GM18498 (cell line): ENCODE measurements around the gene TEX44.
"Not testable (repeated sequence)": the region's sequence is repeated elsewhere in the genome, so short reads cannot be mapped to it uniquely, and the experiment has no call there.

ENCODE experiments used
- ATAC-seq: cut with Tn5 transposase; IDR thresholded peaks from one replicate; pipeline ENCODE4 v1.9.1; 2021; ENCODE audit warnings: mild to moderate bottlenecking, moderate library complexity; ENCODE audit not compliant: unreplicated experiment

The TEX44 gene

DNA sequence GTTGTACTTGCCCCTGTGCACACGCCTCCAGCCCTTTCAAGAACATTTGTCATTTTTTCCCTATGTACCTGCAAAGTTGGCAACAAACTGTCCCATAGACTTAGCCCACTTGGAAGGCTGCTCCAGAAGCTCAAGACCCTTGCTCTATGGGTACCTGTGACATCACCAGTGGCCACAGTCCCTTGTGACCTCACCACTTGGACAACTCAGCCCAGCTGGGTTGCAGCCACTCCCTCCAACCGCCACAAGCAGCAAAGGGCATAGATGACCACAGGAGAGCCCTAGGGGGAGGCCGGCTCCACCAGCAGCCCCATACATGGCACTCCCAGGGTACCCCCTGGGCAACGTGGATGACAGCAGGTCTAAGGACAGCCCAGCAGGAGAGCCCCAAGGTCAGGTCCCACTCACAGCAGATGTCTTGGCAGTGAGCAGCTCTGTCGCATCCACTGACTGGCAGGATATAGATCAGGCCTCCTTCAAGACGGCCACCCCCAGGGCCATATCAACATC lies at the start of gene TEX44:
TSS of gene TEX44 (plus strand) at position 229 of the 510 bp plus-strand sequence. CDS start at position 317, 88 bp downstream.
- no peak for ATAC-seq

DNA sequence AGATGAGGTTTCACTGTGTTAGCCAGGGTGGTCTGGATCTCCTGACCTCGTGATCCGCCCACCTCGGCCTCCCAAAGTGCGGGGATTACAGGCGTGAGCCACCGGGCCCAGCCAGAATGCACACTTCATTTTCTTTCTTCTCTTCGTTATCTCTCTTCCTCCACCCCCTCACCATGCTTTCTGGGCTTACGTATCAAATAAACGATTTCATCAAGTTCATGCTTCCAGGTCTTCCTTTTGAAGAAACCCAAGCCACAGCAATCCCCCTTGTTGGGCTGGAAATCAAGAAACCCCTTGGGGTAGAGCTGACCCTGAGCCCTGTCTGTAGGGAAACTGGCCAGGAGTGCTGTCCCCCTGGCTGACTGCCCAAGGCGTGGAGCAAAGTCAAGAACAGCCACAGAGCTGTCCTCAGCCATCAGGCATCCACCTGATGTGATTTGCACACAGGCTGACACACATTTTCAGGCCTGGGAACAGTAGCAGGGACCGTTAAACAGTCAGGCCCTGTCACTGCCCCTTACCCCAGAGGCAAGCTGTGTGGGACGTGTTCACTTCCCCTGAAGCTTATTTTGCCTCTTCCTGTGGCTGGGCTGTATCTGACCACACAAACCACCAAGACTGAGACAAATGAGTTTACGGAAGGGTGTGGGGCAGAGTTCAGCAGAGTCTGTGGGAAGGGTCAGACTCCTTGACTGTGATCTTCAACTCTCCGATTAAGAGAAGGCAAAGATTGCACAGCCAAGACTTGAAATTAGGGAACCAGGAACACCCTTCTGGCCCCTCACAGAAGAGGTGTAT lies 47.4 kb upstream of the TEX44 start:
- peak; percentile 98 for ATAC-seq

DNA sequence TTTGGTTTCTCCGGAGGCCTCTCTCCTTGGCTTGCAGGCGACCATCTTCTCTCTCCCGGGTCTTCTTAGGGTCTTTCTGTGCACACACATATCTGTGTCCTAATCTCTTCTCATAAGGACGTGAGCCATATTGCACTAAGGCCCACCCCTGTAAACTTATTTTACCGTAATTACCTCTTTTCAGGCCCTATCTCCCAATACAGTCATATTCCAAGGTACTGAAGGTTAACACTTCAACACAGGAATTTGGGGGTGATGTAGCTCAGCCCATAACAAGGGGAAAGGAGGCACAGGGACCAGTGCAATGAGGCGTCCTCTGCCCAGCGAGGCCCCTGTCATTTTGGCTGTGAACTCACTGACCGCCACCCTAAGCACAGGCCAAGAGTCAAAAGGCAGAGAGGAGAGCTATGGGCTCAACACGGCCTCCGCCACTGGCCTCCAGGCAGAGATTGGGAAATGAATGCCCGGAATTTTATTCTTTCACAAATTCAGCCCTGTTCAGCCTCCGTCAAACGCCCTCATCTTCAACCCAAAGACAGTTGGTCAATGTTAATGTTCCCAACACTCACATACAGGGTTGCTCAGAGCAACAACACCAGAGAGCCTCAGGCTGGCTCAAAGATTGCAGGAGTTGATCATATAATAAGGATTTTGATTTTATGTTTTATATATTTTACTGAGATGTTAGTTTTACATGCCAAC lies 46.5 kb upstream of the TEX44 start:
- ATAC-seq: no peak

DNA sequence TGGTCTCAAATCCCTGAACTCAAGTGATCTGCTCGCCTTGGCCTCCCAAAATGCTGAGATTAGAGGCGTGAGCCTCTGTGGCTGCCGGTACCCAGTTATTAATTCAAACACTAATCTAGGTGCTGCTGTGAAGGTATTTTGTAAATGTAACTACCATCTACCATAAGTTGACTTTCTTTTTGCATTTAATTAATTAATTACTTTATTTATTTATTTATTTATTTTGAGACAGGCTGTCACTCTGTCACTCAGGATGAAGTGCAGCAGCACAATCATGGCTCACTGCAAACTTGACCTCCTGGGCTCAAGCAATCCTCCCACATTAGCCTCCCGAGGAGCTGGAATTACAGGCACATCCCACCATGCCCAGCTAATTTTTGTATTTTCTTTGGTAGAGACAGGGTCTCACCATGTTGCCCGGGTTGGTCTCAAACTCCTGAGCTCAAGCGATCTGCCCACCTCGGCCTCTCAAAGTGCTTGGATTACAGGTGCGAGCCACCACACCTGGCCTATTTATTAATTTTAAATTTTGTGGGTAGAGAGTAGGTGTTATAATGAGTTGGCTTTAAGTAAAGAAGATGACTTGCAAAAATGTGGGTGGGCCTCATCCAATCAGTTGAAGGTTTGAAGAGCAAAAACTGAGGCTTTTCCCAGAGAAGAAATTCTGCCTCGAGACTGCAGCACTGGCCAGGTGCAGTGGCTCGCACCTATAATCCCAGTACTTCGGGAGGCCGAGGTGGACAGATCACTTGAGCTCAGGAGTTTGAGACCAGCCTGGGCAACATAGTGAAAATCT lies 45.2 kb upstream of the TEX44 start:
- ATAC-seq: no peak

DNA sequence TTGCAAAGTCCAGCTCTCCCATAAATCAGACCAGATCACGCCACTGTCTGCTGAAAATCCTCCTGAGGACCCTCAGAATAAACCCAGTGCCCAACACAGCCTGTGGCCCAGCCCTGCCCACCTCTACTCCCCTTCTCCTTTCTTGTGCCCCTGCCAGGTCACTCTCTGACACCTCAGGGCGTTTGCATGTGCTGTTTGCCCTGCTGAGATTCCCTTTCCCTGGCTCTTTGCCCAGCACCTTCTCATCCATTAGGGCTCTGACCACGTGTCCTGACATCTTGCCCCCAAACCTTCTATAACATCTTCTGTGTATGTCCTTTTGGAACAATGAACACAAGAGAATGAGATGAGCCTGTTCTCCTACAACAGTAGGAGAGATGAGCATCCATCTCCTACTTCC lies 43.9 kb upstream of the TEX44 start:
- ATAC-seq: no peak

DNA sequence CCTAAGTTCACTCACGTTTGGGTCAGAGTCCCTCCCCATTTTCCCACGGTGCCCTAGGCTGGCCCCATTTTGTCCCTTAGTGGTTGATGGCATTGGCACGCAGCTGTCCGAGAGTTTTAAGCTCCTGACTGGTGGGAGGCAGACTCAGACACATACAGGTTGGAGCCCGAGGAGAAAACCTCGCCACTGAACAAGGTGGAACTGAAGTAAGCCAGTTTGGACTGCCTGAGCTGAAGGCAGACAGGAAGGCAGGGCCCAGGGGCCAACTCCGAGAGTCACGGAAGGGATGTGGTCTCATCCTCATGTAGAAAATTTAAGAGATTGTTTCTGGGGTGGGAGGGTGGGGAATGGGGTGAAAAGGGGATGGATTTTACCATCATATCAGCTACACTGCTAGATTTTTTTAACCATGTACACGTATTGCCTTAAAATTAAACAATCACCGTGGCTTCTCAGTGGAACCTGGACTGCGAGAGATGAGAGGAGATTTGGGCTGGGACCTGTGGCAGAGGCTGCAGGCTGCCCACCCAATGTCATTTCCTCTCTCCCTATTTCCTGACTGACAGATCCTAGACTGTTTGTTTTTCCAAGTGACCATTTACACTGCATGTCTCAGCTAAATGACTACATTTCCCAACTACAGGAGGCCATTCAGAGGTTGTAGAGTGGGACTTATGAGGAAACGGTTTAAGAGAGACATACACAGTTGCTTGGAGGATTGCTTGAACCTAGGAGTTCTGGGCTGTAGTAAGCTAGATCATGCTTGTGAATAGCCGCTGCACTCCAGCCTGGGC lies 43.0 kb upstream of the TEX44 start:
- no peak for ATAC-seq

DNA sequence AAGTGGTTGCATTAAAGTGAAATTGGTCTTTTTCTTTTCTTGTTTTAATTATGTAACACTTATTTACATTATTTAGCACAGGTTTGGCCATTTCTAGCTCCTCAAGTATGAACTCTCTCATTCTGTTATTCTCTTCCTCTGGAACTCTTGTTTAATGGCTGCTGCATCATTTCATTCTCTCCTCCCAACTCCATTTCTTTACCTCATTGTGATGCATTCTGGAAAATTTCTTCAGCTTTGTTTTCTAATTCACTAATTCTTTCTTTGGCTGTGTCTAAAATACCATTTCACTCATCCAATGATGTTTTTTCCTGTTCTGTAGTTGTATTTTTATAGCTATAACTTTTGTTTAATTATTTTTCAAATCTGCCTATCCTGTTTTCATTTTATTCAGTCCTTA lies 39.9 kb upstream of the TEX44 start:
- no peak for ATAC-seq

DNA sequence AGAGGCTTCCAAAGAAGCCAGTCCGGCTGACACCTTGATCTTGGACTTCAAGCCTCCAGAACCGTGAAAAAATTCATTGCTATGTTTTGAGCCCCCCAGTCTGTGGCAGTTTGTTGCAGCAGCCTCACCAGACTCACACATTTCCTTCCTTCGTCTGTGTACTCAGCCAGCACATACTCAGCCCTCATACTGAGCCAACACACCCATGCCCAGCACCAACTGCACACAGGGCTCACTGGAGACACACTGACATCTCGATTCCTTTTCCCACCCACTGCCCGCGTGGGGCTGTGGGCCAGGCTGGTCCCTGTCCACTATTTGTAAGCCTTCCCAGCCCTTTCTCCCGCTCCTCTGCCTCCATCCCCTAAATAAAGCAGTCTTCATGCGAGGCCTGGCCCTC lies 38.3 kb upstream of the TEX44 start:
- ATAC-seq: peak; percentile 20

DNA sequence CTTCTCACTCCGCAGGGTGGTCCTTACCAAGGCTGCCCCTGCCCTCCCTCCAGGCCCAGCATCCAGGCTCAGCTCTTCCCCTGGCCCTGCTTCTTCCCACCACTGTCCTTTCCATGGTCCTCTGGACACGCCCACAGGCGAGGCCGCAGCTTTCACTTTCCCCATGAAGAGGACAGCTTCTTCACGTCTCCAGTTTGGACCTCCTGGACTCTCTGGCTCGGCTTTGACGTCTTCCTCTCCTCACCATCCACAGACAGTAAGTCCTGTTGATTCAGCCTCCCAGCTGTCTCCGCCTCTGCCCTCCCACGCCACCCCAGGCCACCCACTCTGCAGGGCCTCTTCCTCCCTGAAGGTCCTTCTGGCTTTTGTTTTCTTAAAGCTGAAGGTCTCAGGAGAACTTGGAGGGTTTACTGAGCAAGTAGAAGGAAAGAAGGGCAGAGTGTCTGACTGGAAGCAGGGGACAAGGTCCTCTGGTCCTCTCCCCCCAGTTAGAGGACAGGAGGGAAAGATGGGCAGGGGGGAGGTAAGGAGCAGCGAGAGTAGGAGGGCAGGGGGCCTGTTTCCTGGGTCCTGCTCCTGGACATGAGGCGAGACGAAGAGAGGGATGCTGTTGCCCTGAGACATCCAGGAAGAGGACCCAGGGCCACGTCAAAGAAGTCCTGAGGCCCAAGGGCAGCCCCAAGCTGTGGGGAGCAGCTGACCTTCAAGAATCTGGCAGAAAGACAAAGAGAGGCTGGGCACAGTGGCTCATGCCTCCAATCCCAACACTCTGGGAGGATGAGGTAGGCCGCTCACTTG lies 37.7 kb upstream of the TEX44 start:
- peak; percentile 46 for ATAC-seq

DNA sequence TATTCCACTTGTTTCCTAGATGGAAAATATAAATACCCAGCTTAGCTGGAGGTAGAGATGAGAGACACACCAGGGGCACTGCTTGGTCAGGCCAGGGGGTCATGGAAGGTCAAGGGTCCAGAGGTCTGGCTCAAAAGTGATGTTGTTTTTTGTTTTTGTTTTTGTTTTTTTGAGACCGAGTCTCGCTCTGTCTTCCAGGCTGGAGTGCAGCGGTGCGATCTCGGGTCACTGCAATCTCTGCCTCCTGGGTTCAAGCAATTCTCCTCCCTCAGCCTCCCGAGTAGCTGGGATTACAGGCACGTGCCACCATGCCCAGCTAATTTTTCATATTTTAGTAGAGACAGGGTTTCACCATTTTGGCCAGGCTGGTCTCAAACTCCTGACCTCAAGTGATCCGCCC lies 36.2 kb upstream of the TEX44 start:
- ATAC-seq: not testable (repeated sequence)

DNA sequence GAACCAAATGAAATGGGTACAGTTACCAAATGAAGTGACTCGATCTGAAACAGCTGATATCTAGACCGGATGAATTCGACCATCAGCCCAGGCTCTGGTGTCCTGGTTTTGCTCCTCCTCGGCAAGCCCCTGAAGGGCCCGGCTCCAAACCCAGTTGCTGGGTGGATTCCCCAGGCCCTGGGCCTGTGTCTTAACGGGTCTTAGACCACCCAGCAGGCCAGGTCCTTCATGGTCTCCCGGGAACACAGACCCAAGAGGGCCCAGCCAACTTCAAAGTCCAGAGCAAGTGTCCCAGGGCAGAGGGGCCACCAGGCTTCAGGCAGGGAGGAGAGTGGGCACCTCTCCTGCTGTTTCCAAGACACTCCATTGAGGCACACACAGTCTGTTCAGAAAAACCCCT lies 35.7 kb upstream of the TEX44 start:
- ATAC-seq: no peak

DNA sequence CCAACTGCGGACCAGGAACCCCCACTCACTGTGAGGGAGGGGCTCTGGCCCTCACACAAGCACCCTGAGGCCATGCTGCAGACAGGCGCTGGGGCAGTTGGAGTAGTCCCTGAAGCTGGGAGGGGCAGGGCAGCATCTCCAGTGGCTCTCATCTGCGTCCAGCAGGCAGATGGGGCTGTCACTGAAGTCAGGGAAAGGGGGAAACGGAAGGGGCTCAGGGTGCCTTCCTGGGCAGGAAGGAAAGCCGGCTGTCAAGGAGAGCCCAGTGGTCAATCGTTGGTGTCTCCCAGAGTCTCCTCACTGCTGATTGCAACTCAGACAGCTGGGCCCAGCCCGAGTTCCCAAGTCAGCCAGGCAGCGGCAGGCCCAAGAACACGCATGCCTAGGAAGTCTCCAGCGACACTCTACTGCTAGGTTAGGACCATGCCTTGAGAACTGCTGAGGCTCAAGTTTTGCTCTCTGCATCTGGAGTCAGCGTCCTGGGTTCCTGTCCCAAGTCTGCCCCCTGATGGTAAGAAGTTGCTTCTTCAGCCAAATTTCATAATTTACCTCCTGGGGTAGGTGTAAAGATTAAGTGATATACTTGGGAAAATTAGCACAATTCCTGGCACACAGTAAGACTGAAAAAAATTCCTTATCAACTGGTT lies 35.0 kb upstream of the TEX44 start:
- peak; percentile 79 for ATAC-seq

DNA sequence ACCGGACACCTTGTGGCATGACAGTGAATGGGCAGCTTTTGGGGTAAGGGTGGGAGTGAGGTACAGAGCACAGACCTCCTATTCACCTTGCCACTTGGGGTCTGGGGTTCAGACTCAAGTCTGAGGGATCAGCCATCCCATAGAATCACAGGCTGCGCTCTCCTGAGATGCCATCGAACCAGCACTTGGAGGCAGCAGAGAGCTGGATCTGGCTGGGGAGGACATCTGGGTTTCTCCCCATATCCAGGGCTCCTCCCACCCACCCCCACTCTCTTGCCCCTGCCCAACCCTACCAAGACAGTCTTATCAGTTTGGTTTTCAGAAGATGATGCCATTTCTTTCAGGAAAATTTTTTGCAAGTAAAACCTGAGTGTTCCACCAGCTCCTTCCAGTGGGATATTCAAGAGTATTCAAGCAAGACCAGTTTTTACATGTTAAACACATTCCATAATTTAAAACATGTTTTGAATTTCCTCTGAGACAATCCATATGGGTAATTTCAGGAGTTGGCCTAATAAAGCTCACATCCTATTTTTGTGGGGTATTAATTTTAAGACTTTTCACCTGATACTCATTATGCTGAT lies 29.2 kb upstream of the TEX44 start:
- no peak for ATAC-seq

DNA sequence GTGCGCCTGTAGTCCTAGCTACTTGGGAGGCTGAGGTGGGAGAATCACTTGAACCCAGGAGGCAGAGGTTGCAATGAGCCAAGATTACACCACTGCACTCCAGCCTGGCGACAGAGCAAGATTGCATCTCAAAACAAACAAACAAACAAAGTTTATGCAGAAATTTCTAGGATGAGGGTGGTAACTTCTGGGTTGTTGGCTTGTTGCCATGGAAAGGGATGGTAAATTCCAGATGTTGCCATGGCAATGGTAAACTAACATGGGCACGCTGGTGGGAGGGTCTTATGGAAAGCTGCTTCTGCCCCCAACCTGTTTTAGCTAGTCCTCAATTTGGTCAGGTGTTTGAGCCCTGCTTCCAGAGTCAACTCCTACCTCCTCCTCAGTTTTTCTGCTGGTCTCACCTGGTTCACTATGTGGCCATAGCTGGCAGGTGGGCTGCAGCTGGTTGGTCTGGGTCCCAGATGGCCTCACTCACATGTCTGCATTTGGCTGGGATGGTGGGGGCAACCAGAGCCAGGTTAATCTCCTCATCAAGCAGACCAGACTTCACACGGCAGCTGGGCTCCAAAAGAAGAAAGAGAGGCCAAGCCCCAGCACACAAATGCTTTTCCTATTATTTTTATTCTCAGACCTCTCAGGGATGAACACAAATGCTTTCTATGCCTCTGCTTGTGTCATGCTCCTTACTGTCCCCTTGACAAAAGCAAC lies 26.6 kb upstream of the TEX44 start:
- no peak for ATAC-seq

DNA sequence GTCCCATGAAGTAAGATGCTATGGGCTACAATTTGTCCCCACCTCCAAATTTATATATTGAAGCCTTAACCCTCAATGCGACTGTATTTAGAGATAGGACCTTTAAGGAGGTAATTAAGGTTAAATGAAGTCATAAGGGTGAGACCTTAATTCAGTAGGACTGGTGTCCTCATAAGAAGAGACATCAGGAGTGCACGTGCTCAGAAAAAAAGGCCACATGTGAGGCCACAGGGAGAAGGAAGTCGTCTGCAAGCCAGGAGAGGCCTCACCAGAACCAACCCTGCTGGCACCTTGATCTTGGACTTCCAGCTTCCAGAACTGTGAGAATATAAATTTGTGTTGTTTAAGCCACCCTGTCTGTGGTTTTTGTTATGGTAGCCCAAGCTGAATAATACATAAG lies 25.5 kb upstream of the TEX44 start:
- ATAC-seq: no peak

DNA sequence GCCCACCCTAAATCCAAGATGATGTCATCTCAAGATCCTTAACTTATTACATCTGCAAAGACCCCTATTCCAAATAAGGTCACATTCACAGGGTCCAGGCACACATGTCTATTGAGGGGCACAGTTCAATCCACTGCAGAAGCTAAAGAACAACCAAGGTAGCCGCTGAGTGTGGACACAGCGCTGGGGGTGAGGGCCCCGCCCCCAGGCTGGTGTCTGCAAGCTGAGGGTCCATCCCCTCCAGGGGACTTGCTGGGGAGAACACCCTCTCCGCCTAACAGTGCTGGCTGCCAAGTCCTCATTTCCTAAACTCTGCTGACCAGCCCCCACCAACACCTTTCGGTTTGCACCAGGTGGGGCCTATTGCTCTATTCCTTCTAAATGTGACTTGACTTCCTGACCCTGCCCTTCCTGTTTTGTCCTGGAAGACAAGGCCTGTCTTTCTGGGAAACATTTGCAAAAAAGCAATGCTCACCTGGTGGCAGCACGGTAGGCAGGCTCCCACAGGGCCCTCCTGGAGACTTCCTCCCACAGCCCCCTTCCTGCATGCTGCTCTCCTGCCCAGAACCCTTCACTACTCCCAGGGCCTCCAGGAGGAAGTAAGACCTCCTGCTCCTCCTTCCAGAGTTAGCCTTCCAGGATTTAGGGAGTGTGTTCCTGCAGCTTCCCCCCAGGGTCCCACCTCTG lies 24.4 kb upstream of the TEX44 start:
- ATAC-seq: no peak

DNA sequence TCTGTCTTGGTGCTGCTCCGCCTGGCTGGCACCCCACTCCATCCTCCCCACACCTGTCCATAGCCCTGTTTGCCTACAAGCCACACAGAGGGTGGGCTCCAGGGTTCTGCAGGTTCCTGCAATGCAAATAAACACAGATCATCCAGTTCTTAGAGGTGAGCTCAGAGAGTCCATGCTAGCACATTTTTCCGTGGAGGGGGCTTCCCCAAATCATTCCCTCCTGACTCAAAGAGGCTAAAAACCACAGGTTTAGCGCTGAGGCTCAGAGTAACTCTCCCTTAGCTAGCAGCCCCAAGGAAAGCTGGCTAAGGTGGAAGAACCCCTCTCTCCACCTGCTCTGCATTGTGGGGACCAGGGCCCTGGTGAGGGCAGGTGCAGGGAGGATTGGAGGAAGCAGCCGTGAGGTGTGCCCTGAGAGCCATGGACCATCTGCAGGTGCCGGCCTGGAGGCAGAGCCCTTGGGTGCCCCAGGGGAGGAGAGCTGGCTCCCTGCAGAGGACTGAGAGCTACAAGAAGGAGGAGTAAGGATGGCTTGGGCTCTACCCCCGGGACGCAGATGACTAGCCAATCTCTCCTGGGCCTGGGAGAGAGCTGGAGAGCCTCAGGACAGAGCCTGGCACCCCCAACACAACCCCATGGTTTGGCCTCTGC lies 23.8 kb upstream of the TEX44 start:
- no peak for ATAC-seq
